ENCODE measurements around the gene GNB4. TPM values are rescaled to one million over a fixed set of nuclear protein-coding genes. Genes with fewer than 3 reads are reported as not detected.

Gene GNB4
- total RNA-seq, 4 donors from 2014 or later = 21.9 to 46.4 (median 30.9) TPM

GRCh38 chr3:179474480-179474879 lies 23.2 kb upstream of the GNB4 start:
- TF ChIP-seq CTCF (IDR thresholded peaks at IDR 0.05; ENCODE audit: low read depth) = no peak

- no peak for TF ChIP-seq CTCF (IDR thresholded peaks at IDR 0.05; ENCODE audit: low read depth)
These were observed 22.3 kb upstream of the GNB4 start for GRCh38 chr3:179473565-179473964.

- no peak for TF ChIP-seq CTCF (IDR thresholded peaks at IDR 0.05; ENCODE audit: low read depth)
These were observed 13.2 kb upstream of the GNB4 start for GRCh38 chr3:179464323-179465092.

GRCh38 chr3:179463319-179463718 lies 12.0 kb upstream of the GNB4 start:
- no peak for TF ChIP-seq CTCF (IDR thresholded peaks at IDR 0.05; ENCODE audit: low read depth)

GRCh38 chr3:179460260-179460659 lies 9.0 kb upstream of the GNB4 start:
- no peak for TF ChIP-seq CTCF (IDR thresholded peaks at IDR 0.05; ENCODE audit: low read depth)

GRCh38 chr3:179455954-179456353 lies 4.7 kb upstream of the GNB4 start:
- TF ChIP-seq CTCF (IDR thresholded peaks at IDR 0.05; ENCODE audit: low read depth) = no peak

- TF ChIP-seq CTCF (IDR thresholded peaks at IDR 0.05; ENCODE audit: low read depth) = no peak
These were observed 3.6 kb upstream of the GNB4 start for GRCh38 chr3:179454887-179455286.
